GM19438 (cell line): Measurements from ENCODE around the gene DVL3.
"Not testable (repeated sequence)": the region's sequence is repeated elsewhere in the genome, so short reads cannot be mapped to it uniquely, and the experiment has no call there.

Source experiments
- ATAC-seq: cut with Tn5 transposase; IDR thresholded peaks from one replicate; pipeline ENCODE4 v1.9.1; 2021; ENCODE audit warnings: low read depth; ENCODE audit not compliant: unreplicated experiment

DVL3 gene

GRCh38 chr3:184149770-184150169 lies 5.4 kb upstream of the DVL3 start:
- ATAC-seq: not testable (repeated sequence)

GRCh38 chr3:184155644-184156521 lies 706 bp downstream of the DVL3 start:
- ATAC-seq: peak; percentile 32

GRCh38 chr3:184156522-184156955 lies 1.4 kb downstream of the DVL3 start:
- no peak for ATAC-seq

- ATAC-seq: no peak
Measured at GRCh38 chr3:184157206-184157605, 2.0 kb downstream of the DVL3 start.

GRCh38 chr3:184158404-184158803 lies 3.2 kb downstream of the DVL3 start:
- ATAC-seq: no peak

- no peak for ATAC-seq
Measured at GRCh38 chr3:184160456-184160855, 5.3 kb downstream of the DVL3 start.

- not testable (repeated sequence) for ATAC-seq
Measured at GRCh38 chr3:184162571-184163070, 7.4 kb downstream of the DVL3 start.

GRCh38 chr3:184164648-184165330 lies 9.6 kb downstream of the DVL3 start:
- no peak for ATAC-seq

GRCh38 chr3:184165543-184165942 lies 10.4 kb downstream of the DVL3 start:
- ATAC-seq: no peak

- no peak for ATAC-seq
Measured at GRCh38 chr3:184166671-184167070, 11.5 kb downstream of the DVL3 start.

- no peak for ATAC-seq
Measured at GRCh38 chr3:184167786-184168185, 12.6 kb downstream of the DVL3 start.

- no peak for ATAC-seq
Measured at GRCh38 chr3:184168363-184169120, 13.4 kb downstream of the DVL3 start.

GRCh38 chr3:184169896-184170875 lies 15.0 kb downstream of the DVL3 start:
- ATAC-seq: no peak

- ATAC-seq: no peak
Measured at GRCh38 chr3:184171562-184171961, 16.4 kb downstream of the DVL3 start.

GRCh38 chr3:184172681-184173373 lies 17.6 kb downstream of the DVL3 start:
- ATAC-seq: no peak

- ATAC-seq: no peak
Measured at GRCh38 chr3:184173374-184173722, 18.2 kb downstream of the DVL3 start.

- no peak for ATAC-seq
Measured at GRCh38 chr3:184174284-184174645, 19.1 kb downstream of the DVL3 start.

- peak; percentile 92 for ATAC-seq
Measured at GRCh38 chr3:184174646-184175492, 19.7 kb downstream of the DVL3 start, which contains the start of gene AP2M1. TSS of gene AP2M1 (plus strand) at chr3:184174855. CDS start at chr3:184176994, 2,139 bp downstream.
